OCI-LY7 (cell line): ENCODE data around the gene MYADM.

ENCODE experiments used
- EZH2phosphoT487 ChIP-seq: fragments of 200-600 bp; sonication (generic); IDR thresholded peaks from 2 replicates; pipeline ENCODE4 v1.6.1; 2018; ENCODE audit warnings: low read depth, borderline replicate concordance, mild to moderate bottlenecking, mixed run types, antibody characterized with exemption, low read length, moderate library complexity, mixed read lengths
- TF ChIP-seq, protein P1 (sequence below): fragments of 200-600 bp; sonication (generic); conservative IDR thresholded peaks from 2 replicates; pipeline ENCODE4 v1.5.1; 2014; ENCODE audit warnings: mild to moderate bottlenecking, antibody characterized with exemption, low read length, moderate library complexity, mixed read lengths

DNA sequence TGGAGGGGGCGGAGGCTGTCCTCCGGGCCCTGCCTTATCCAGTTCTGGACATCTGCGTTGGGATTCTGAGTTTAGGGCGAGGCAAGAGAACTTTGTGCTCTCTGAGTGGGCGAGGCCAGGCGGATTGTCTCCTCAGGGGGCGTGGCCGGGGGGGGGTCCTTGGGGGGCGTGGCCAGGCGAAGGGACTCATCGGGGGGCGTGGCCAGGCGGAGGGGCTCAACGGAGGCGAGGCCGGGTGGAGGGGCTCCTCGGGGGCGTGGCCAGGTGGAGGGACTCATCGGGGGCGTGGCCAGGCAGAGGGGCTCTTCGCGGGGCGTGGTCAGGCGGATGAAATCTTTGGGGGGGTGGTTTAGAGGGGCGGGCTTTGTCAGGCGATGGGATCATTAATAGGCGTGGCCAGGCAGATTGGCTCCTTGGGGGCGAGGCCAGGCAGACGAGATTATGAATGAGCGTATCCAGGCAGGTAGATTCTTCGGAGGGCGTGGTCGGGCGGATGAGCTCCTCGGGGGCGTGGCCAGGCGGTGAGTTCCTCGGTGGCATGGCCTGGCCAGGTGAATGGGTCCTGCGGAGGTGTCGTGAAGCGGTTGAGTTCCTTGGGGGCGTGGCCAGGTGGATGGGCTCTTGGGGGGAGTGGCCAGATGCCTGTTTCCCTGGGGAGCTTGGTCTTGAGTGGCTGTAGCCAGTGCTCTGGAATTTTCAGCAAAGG is 31.1 kb downstream of the MYADM start:
- TF ChIP-seq, protein P1, sequence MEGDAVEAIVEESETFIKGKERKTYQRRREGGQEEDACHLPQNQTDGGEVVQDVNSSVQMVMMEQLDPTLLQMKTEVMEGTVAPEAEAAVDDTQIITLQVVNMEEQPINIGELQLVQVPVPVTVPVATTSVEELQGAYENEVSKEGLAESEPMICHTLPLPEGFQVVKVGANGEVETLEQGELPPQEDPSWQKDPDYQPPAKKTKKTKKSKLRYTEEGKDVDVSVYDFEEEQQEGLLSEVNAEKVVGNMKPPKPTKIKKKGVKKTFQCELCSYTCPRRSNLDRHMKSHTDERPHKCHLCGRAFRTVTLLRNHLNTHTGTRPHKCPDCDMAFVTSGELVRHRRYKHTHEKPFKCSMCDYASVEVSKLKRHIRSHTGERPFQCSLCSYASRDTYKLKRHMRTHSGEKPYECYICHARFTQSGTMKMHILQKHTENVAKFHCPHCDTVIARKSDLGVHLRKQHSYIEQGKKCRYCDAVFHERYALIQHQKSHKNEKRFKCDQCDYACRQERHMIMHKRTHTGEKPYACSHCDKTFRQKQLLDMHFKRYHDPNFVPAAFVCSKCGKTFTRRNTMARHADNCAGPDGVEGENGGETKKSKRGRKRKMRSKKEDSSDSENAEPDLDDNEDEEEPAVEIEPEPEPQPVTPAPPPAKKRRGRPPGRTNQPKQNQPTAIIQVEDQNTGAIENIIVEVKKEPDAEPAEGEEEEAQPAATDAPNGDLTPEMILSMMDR, result no peak
- TF ChIP-seq EZH2phosphoT487, result no peak
